ENCODE data around the gene CCDC138. TPM values are rescaled to one million over a fixed set of nuclear protein-coding genes. Genes with fewer than 3 reads are reported as not detected.

Gene CCDC138
- total RNA-seq, 2 donors from 2014 or later: 1.1 to 4.5 TPM

DNA sequence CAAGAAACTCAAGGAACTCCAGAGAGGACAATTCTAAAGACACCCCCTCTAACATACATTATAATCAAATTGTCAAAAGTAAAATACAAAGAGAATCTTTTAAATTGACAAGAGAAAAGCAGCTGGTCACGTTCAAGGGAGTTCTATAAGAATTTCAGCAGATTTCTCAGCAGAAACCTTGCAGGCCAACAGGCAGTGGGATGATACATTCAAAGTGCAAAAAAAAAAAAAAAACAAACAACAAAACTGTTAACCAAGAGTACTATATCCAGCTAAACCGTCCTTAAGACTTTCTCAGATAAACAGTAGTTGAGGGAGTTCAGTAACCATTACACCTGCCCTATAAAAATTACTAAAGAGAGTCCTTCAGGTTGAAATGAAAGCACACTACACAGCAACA lies 33.9 kb downstream of the CCDC138 start:
- Histone ChIP-seq H3K27ac (no peak overlapping the region), H3K9me3 (no peaks in the 10 kb centered on the region), H3K4me1 (ENCODE audit: control insufficient read depth in 1 of 2, low read depth in 2 of 2) (no peaks in the 10 kb centered on the region), H3K27me3 (replicated peaks; ENCODE audit: insufficient read depth) (no peaks in the 10 kb centered on the region), H3K36me3 (peaks cover 6% of the 10 kb centered on the region), H3K4me3 (no peak overlapping the region)
- TF ChIP-seq, protein P1, sequence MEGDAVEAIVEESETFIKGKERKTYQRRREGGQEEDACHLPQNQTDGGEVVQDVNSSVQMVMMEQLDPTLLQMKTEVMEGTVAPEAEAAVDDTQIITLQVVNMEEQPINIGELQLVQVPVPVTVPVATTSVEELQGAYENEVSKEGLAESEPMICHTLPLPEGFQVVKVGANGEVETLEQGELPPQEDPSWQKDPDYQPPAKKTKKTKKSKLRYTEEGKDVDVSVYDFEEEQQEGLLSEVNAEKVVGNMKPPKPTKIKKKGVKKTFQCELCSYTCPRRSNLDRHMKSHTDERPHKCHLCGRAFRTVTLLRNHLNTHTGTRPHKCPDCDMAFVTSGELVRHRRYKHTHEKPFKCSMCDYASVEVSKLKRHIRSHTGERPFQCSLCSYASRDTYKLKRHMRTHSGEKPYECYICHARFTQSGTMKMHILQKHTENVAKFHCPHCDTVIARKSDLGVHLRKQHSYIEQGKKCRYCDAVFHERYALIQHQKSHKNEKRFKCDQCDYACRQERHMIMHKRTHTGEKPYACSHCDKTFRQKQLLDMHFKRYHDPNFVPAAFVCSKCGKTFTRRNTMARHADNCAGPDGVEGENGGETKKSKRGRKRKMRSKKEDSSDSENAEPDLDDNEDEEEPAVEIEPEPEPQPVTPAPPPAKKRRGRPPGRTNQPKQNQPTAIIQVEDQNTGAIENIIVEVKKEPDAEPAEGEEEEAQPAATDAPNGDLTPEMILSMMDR (IDR thresholded peaks at IDR 0.05): no peak
- DNase-seq (ENCODE audit: low spot score) (no peak), ATAC-seq (ENCODE audit: insufficient number of reproducible peaks, low FRiP score, low read depth) (no peak)

DNA sequence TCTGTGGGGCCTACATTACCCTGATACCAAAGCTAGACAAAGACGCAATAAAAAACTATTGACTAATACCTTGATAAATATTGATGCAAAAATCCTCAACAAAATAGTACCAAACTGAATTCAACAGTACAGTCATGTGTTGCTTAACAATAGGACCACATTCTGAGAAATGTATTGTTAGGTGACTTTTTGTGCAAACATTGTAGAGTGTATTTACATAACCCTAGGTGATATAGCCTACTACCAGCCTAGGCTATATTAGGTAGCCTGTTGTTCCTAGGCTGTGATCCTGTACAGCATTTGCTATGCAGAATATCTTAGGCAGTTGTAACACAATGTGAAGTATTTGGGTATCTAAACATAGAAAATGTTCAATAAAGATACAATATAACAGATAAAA lies 36.7 kb downstream of the CCDC138 start:
- H3K36me3 ChIP-seq: no peaks in the 10 kb centered on the region
- H3K9me3 ChIP-seq: no peaks in the 10 kb centered on the region
- TF ChIP-seq, protein P1 (IDR thresholded peaks at IDR 0.05): no peak
- no peaks in the 10 kb centered on the region for H3K27me3 ChIP-seq (replicated peaks; ENCODE audit: insufficient read depth)
- no peak overlapping the region for H3K4me3 ChIP-seq
- ATAC-seq (ENCODE audit: insufficient number of reproducible peaks, low FRiP score, low read depth) (no peak), DNase-seq (ENCODE audit: low spot score) (no peak)
- H3K27ac ChIP-seq: no peak overlapping the region
- H3K4me1 ChIP-seq (ENCODE audit: control insufficient read depth in 1 of 2, low read depth in 2 of 2): no peaks in the 10 kb centered on the region

DNA sequence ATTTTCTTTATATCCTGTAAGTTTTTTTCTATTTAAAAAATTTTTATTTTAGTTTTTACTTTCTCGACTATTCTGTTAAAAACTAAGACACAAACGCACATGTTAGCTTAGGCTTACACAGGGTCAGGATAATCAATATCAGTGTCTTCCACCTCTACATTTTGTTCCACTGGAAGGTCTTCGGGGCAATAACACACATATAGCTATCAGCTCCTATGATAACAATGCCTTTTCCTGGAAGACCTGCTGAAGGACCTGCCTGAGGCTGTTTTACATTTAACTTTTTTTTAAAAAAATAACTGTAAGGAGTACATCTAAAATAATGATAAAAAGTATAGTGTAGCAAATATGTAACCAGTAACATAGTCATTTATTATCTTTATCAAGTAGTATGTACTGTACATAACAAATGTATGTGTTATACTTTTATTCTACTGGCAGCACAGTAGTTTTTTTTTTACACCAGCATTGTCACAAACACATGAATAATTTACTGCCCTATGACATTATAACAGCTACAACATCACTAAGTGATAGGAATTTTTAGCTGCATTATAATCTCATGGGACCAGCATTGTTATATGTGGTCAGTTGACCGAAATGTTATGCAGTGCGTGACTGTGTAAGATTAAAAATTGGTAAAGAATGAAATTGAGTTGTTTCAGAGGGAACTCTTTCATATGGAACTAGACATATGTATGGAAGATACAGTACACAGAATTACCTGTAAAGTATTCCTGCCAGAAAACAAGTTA lies 37.9 kb downstream of the CCDC138 start:
- Histone ChIP-seq H3K4me3 (no peak overlapping the region), H3K27ac (no peak overlapping the region)
- no peak for ATAC-seq (ENCODE audit: insufficient number of reproducible peaks, low FRiP score, low read depth)

DNA sequence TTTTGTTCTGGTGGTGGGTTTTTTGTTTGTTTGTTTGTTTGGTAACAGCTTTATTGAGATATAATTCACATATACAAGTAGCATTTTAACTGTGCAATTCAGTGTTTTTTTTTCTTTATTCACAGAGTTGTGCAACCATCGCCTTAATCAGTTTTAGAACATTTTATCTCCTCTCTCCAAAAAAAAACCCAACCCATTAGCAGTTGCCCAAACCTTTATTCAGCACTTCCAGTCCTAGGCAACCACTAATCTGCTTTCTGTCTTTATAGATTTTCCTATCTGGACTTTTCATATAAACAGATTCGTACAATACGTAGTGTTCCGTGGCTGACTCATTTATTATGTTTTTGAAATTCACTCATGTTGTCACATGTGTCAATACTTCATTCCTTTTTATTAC lies 38.7 kb downstream of the CCDC138 start:
- ATAC-seq (ENCODE audit: insufficient number of reproducible peaks, low FRiP score, low read depth): no peak
- TF ChIP-seq, protein P1 (IDR thresholded peaks at IDR 0.05): no peak

More for the DNA sequence above, 37.9 kb downstream of the CCDC138 start:
- Histone ChIP-seq H3K27me3 (replicated peaks; ENCODE audit: insufficient read depth) (no peaks in the 10 kb centered on the region), H3K36me3 (no peaks in the 10 kb centered on the region), H3K4me1 (ENCODE audit: control insufficient read depth in 1 of 2, low read depth in 2 of 2) (no peaks in the 10 kb centered on the region), H3K9me3 (no peaks in the 10 kb centered on the region)
- TF ChIP-seq, protein P1 (IDR thresholded peaks at IDR 0.05): no peak
- no peak for DNase-seq (ENCODE audit: low spot score)

DNA sequence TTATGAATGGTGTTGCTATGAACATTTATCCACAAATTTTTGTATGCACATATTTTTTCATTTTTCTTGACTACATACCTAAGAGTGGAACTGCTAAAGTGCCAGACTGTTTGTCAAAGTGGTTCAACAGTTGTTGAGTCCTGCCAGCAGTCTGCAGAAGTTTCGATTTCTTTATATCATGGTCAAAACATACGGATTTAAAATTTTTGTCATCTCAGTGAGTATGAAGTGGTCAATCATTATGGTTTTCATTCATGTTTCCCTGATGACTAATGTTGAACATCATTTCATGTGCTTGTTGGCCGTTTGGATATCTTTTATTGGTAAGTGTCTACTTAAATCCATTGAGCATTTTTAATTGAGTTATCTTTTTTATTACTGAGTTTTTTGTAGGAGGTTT lies 39.2 kb downstream of the CCDC138 start:
- no peak for ATAC-seq (ENCODE audit: insufficient number of reproducible peaks, low FRiP score, low read depth)
- H3K4me3 ChIP-seq: no peak overlapping the region
- no peak overlapping the region for H3K27ac ChIP-seq
- no peaks in the 10 kb centered on the region for H3K4me1 ChIP-seq (ENCODE audit: control insufficient read depth in 1 of 2, low read depth in 2 of 2)
- TF ChIP-seq, protein P1 (IDR thresholded peaks at IDR 0.05): no peak
- DNase-seq (ENCODE audit: low spot score): no peak
- H3K9me3 ChIP-seq: no peaks in the 10 kb centered on the region
- no peaks in the 10 kb centered on the region for H3K36me3 ChIP-seq
- no peaks in the 10 kb centered on the region for H3K27me3 ChIP-seq (replicated peaks; ENCODE audit: insufficient read depth)

More for the DNA sequence above, 38.7 kb downstream of the CCDC138 start:
- H3K4me3 ChIP-seq: no peak overlapping the region
- no peak for DNase-seq (ENCODE audit: low spot score)
- H3K27me3 ChIP-seq (replicated peaks; ENCODE audit: insufficient read depth): no peaks in the 10 kb centered on the region
- no peaks in the 10 kb centered on the region for H3K4me1 ChIP-seq (ENCODE audit: control insufficient read depth in 1 of 2, low read depth in 2 of 2)
- H3K9me3 ChIP-seq: no peaks in the 10 kb centered on the region
- H3K36me3 ChIP-seq: no peaks in the 10 kb centered on the region
- H3K27ac ChIP-seq: no peak overlapping the region

All from thoracic aorta (tissue), 2 donors.